GM20000 (cell line): Measurements from ENCODE around the gene FAM76B.
"Not testable (repeated sequence)": the region's sequence is repeated elsewhere in the genome, so short reads cannot be mapped to it uniquely, and the experiment has no call there.

Source experiments
- DNase-seq: peaks from one replicate; pipeline ENCODE4 v3.0.0; 2012; ENCODE audit warnings: low spot score
- CTCF ChIP-seq: IDR thresholded peaks from 2 replicates; pipeline ENCODE4 v1.5.1; 2012; ENCODE audit warnings: mild to moderate bottlenecking, control low read depth; ENCODE audit errors: extremely low read depth, missing control alignments

Gene FAM76B

GRCh38 chr11:95829580-95830259 is 40.1 kb upstream of the FAM76B start:
- no peak for DNase-seq
- TF ChIP-seq CTCF: no peak

GRCh38 chr11:95827696-95828095 is 38.1 kb upstream of the FAM76B start:
- DNase-seq: no peak
- TF ChIP-seq CTCF: no peak

- no peak for TF ChIP-seq CTCF
- DNase-seq: no peak
Measured at GRCh38 chr11:95821640-95822039, 32.1 kb upstream of the FAM76B start.

GRCh38 chr11:95816037-95816436 is 26.5 kb upstream of the FAM76B start:
- DNase-seq: no peak
- no peak for TF ChIP-seq CTCF

- DNase-seq: not testable (repeated sequence)
Measured at GRCh38 chr11:95811052-95811451, 21.5 kb upstream of the FAM76B start.

- not testable (repeated sequence) for DNase-seq
Measured at GRCh38 chr11:95806464-95806863, 16.9 kb upstream of the FAM76B start.

GRCh38 chr11:95805869-95806268 is 16.3 kb upstream of the FAM76B start:
- TF ChIP-seq CTCF: no peak
- DNase-seq: no peak

GRCh38 chr11:95803973-95804372 is 14.4 kb upstream of the FAM76B start:
- no peak for TF ChIP-seq CTCF
- no peak for DNase-seq
